GM12878 (cell line): ENCODE results near the gene MCOLN1. TPM values are rescaled to one million over a fixed set of nuclear protein-coding genes. Genes with fewer than 3 reads are reported as not detected.

ENCODE experiments used
- ATAC-seq: fragments of 200-7000 bp; cut with Tn5 transposase; 3 replicates; pipeline ENCODE4 v1.9.1; 2020; ENCODE audit warnings: mild to moderate bottlenecking, moderate library complexity
- BruUV-seq: library from RNA; stranded (reverse); fragments of 400-500 nt; replicated peaks from 2 replicates; lab custom pipeline; 2021; lab: Mats Ljungman, UMichigan
- CTCF ChIA-PET: fragments of 300-600 bp; sonication (Branson Sonifier 250); formaldehyde crosslinking; extraction: SDS; loops from one replicate; lab custom pipeline; 2021; ENCODE audit warnings: inconsistent platforms; lab: Yijun Ruan, JAX
- POLR2A ChIA-PET: fragments of 350-600 bp; formaldehyde crosslinking; extraction: SDS; loops from one replicate; lab custom pipeline; 2021; ENCODE audit warnings: inconsistent platforms; lab: Charles Lee
- RAD21 ChIA-PET: fragments of 300-600 bp; sonication (Branson Sonifier 250); formaldehyde crosslinking; loops from one replicate; lab custom pipeline; 2023; ENCODE audit warnings: antibody characterized with exemption; ENCODE audit not compliant: unreplicated experiment; lab: Charles Lee
- SMC1A ChIA-PET: fragments of 300-600 bp; sonication (Branson Sonifier 250); formaldehyde crosslinking; loops from one replicate; lab custom pipeline; 2023; ENCODE audit not compliant: unreplicated experiment, uncharacterized antibody; lab: Charles Lee
- DNase-seq: peaks from one replicate; pipeline ENCODE4 v3.0.0-alpha.2; 2011; ENCODE audit warnings: low read depth, low spot score
- FAIRE-seq: peaks from 3 replicates; lab custom pipeline; 2011; peaks lifted over from hg19 to GRCh38; lab: Jason Lieb, UNC
- H2AFZ ChIP-seq: 2 replicates; pipeline ENCODE4 v1.6.0; 2011; ENCODE audit warnings: low read depth, low read length, control low read depth; ENCODE audit not compliant: control insufficient read depth
- H3K27ac ChIP-seq: 2 replicates; pipeline ENCODE4 v1.5.1; 2011; ENCODE audit warnings: control low read depth; ENCODE audit not compliant: control insufficient read depth, insufficient read depth
- H3K27me3 ChIP-seq, 2 experiments: replicated peaks in 1 of 2; 2 replicates each; pipeline versions ENCODE4 v1.6.0 to v1.6.1; 2011; ENCODE audit warnings: low read length in 1 of 2; ENCODE audit not compliant: control insufficient read depth in 2 of 2, insufficient read depth in 2 of 2
- H3K36me3 ChIP-seq, 2 experiments: 2 replicates each; pipeline ENCODE4 v1.5.1; 2011; ENCODE audit warnings: low read length in 1 of 2; ENCODE audit not compliant: control insufficient read depth in 2 of 2, insufficient read depth in 2 of 2
- H3K4me1 ChIP-seq: 2 replicates; pipeline ENCODE4 v1.6.1; 2011; ENCODE audit warnings: mild to moderate bottlenecking, low read length, moderate library complexity, mixed read lengths; ENCODE audit not compliant: control insufficient read depth, insufficient read depth
- H3K4me2 ChIP-seq: 2 replicates; pipeline ENCODE4 v1.6.0; 2011; ENCODE audit warnings: control low read depth; ENCODE audit not compliant: control insufficient read depth, insufficient read depth
- H3K4me3 ChIP-seq: fragments of 200-600 bp; sonication (generic); 2 replicates; pipeline ENCODE4 v1.5.1; 2016
- H3K79me2 ChIP-seq: 2 replicates; pipeline ENCODE4 v1.6.0; 2011; ENCODE audit warnings: low read length; ENCODE audit not compliant: control insufficient read depth, insufficient read depth
- H3K9ac ChIP-seq: 2 replicates; pipeline ENCODE4 v1.8.0; 2011; ENCODE audit warnings: low read length, control low read depth, mixed read lengths; ENCODE audit not compliant: control insufficient read depth, insufficient read depth
- H3K9me3 ChIP-seq: replicated peaks from 3 replicates; pipeline ENCODE4 v1.5.1; 2011; ENCODE audit warnings: mild to moderate bottlenecking, low read length; ENCODE audit not compliant: control insufficient read depth, insufficient read depth
- H4K20me1 ChIP-seq: 2 replicates; pipeline ENCODE4 v1.6.0; 2011; ENCODE audit not compliant: control insufficient read depth, insufficient read depth
- CHD4 ChIP-seq: fragments of 200-600 bp; sonication (generic); IDR thresholded peaks from 2 replicates; pipeline ENCODE4 v1.6.1; 2016; ENCODE audit warnings: mild to moderate bottlenecking
- E2F8 ChIP-seq: fragments of 450-650 bp; IDR thresholded peaks from 2 replicates; pipeline ENCODE4 v1.6.1; 2018; ENCODE audit warnings: mild to moderate bottlenecking, low read depth, moderate library complexity; ENCODE audit not compliant: partially characterized antibody
- FOS ChIP-seq: IDR thresholded peaks from 3 replicates; pipeline ENCODE4 v1.6.1; 2011; ENCODE audit warnings: borderline replicate concordance; ENCODE audit not compliant: insufficient read length; ENCODE audit errors: extremely low read depth
- HCFC1 ChIP-seq: fragments of 150-350 bp; IDR thresholded peaks from 2 replicates; pipeline ENCODE4 v1.6.1; 2014; ENCODE audit warnings: low read length
- IKZF1 ChIP-seq: fragments of 450-650 bp; conservative IDR thresholded peaks from 2 replicates; pipeline ENCODE4 v1.6.1; 2017; ENCODE audit warnings: antibody characterized with exemption, mild to moderate bottlenecking
- MTA2 ChIP-seq: fragments of 450-650 bp; IDR thresholded peaks from 2 replicates; pipeline ENCODE4 v1.6.1; 2016; ENCODE audit warnings: low read depth, mild to moderate bottlenecking, moderate library complexity
- MTA3 ChIP-seq: IDR thresholded peaks from 2 replicates; pipeline ENCODE4 v1.6.1; 2012; ENCODE audit warnings: low read length, inconsistent platforms, borderline replicate concordance
- POLR2AphosphoS5 ChIP-seq: IDR thresholded peaks from 2 replicates; pipeline ENCODE4 v1.6.1; 2011; ENCODE audit warnings: mild to moderate bottlenecking, low read length, inconsistent platforms
- RB1 ChIP-seq: fragments of 450-650 bp; formaldehyde crosslinking; IDR thresholded peaks from 2 replicates; pipeline ENCODE4 v1.6.1; 2017; ENCODE audit warnings: mild to moderate bottlenecking, borderline replicate concordance
- RELB ChIP-seq: fragments of 450-650 bp; IDR thresholded peaks from 2 replicates; pipeline ENCODE4 v1.6.1; 2017; ENCODE audit warnings: low read depth, mild to moderate bottlenecking, moderate library complexity
- SIX5 ChIP-seq: IDR thresholded peaks from 2 replicates; pipeline ENCODE4 v1.6.1; 2011; ENCODE audit warnings: mild to moderate bottlenecking, low read depth, low read length, moderate library complexity; ENCODE audit not compliant: severe bottlenecking
- SREBF2 ChIP-seq: IDR thresholded peaks from 2 replicates; pipeline ENCODE4 v1.6.1; 2012; ENCODE audit warnings: mild to moderate bottlenecking, low read length
- TAF1 ChIP-seq: IDR thresholded peaks from 2 replicates; pipeline ENCODE4 v1.6.1; 2011; ENCODE audit warnings: mild to moderate bottlenecking, low read depth, low read length, borderline replicate concordance
- YY1 ChIP-seq: IDR thresholded peaks from 2 replicates; pipeline ENCODE4 v1.6.1; 2011; ENCODE audit warnings: low read depth, mild to moderate bottlenecking, low read length
- ZNF592 ChIP-seq: fragments of 450-650 bp; IDR thresholded peaks from 2 replicates; pipeline ENCODE4 v1.6.1; 2017; ENCODE audit warnings: mild to moderate bottlenecking, moderate library complexity
- WGBS: methylation state at CpG from one replicate; pipeline ENCODE4 v1.1.6; 2016; ENCODE audit warnings: low lambda C conversion rate; ENCODE audit not compliant: insufficient replicate concordance, insufficient coverage; ENCODE audit errors: missing lambda C conversion rate; 5-methylcytosine and 5-hydroxymethylcytosine counted together
- in situ Hi-C: fragments of 300-500 bp; cut with MboI; formaldehyde crosslinking; loops from 9 replicates; pipeline ENCODE4 v1.14.3; 2018; ENCODE audit warnings: mixed read lengths
- intact Hi-C: fragments of 100-400 bp; cut with micrococcal nuclease; formaldehyde crosslinking; loops from one replicate; pipeline ENCODE4 v1.14.2; 2022; ENCODE audit not compliant: unreplicated experiment
- polyA plus RNA-seq, 11 experiments: library from polyadenylated mRNA; depleted of rRNA in 4 of 11; unstranded in 6 of 11; stranded (reverse) in 5 of 11; fragments of >200 nt; fragmentation: Nextera tagmentation in 4 of 11; fragmentation: Illumina TruSeq in 1 of 11; extraction: Ambion mirVana in 4 of 11; extraction: Trizol in 1 of 11; gene quantifications; 1 replicate in 1 of 11; 2 replicates in 10 of 11; pipeline versions ENCODE4 v1.2.1 to v1.2.3, GENCODE V29; 2011 to 2016; ENCODE audit warnings: inconsistent platforms in 2 of 11, missing spikeins in 2 of 11, low read depth in 1 of 11
- total RNA-seq, 4 experiments: library from RNA; depleted of rRNA in 3 of 4; stranded (reverse); fragments of >200 nt in 3 of 4; fragmentation: Illumina TruSeq in 1 of 4; extraction: Trizol in 1 of 4; gene quantifications; 2 replicates each; pipeline versions ENCODE4 v1.2.1 to v1.2.3, GENCODE V29; 2013 to 2021

The MCOLN1 gene
- total and polyA plus RNA-seq, 10 of the 15 experiments (the other 5 are each of a cell fraction or from before 2014, with no cell fraction given): 0.42 to 15.6 (median 4.9) TPM

- Histone ChIP-seq H3K36me3 (no peaks in the 10 kb centered on the region; a peak in 1 of 4 replicates), H3K4me3 (peak overlapping the region; percentile 93), H3K4me1 (peaks cover 4% of the 10 kb centered on the region), H3K27me3 (no peaks in the 10 kb centered on the region), H3K79me2 (peaks cover 10% of the 10 kb centered on the region), H4K20me1 (no peaks in the 10 kb centered on the region), H3K9me3 (no peaks in the 10 kb centered on the region), H3K4me2 (peak overlapping the region; percentile 75), H3K9ac (peak overlapping the region; percentile 37; the same call in 1 of the 2 replicates), H3K27ac (no peak overlapping the region; the same call in 1 of the 2 replicates), H2AFZ (peak overlapping the region; percentile 77)
- WGBS: 2% methylated on average over 40 of the region's 41 CpGs
- in situ Hi-C loops: no loop called here
- DNase-seq (peak; percentile 37), ATAC-seq (peak; percentile 77), FAIRE-seq (peak; percentile 44)
- RAD21 ChIA-PET: interaction anchor here (1.0 to 1.7 kb wide), 3 partner anchors 12 to 147 kb away, joined by 3 to 6 read pairs (median 4); partner anchors contain the start of gene MCOLN1
- CTCF ChIA-PET: interaction anchor here (1.1 kb wide), 1 partner anchor 11 kb away, joined by 5 read pairs; the partner anchor contains the start of gene MCOLN1
- intact Hi-C loops: no loop called here
- POLR2A ChIA-PET: interaction anchor here (0.6 to 5.1 kb wide), 2 partner anchors 12 to 661 kb away, joined by 8 to 28 read pairs; partner anchors contain the start of gene MCOLN1
- SMC1A ChIA-PET: interaction anchor here (0.9 to 1.7 kb wide), 2 partner anchors 12 to 35 kb away, joined by 3 to 10 read pairs; partner anchors contain the start of gene MCOLN1
- no TSS peak for BruUV-seq
- TF ChIP-seq E2F8: no peak
- TF ChIP-seq SIX5: peak; percentile 78
- peak; percentile 99 for TF ChIP-seq YY1
- no peak for TF ChIP-seq TAF1
- TF ChIP-seq MTA3: no peak
- peak; percentile 63; the same call in 1 of the 2 replicates for TF ChIP-seq POLR2AphosphoS5
- TF ChIP-seq ZNF592: peak; percentile 99
- TF ChIP-seq CHD4: no peak
- TF ChIP-seq IKZF1: no peak
- no peak for TF ChIP-seq RB1
- 0 out of 2 replicates have a peak, but pooled peaks have one; percentile 4 for TF ChIP-seq MTA2
- TF ChIP-seq FOS: no peak
- no peak for TF ChIP-seq SREBF2
- TF ChIP-seq RELB: peak; percentile 50; the same call in 1 of the 2 replicates
- TF ChIP-seq HCFC1: peak; percentile 87
Observed at GRCh38 chr19:7533925-7534480, 11.6 kb downstream of the MCOLN1 start.
